ENCODE data around the gene DNLZ. TPM values are rescaled to one million over a fixed set of nuclear protein-coding genes. Genes with fewer than 3 reads are reported as not detected.
"Not testable (repeated sequence)": the region's sequence is repeated elsewhere in the genome, so short reads cannot be mapped to it uniquely, and the experiment has no call there.

DNLZ gene
- total and polyA plus RNA-seq, 5 experiments from 2014 or later: 32.8 to 58.1 (median 51.6) TPM

DNA sequence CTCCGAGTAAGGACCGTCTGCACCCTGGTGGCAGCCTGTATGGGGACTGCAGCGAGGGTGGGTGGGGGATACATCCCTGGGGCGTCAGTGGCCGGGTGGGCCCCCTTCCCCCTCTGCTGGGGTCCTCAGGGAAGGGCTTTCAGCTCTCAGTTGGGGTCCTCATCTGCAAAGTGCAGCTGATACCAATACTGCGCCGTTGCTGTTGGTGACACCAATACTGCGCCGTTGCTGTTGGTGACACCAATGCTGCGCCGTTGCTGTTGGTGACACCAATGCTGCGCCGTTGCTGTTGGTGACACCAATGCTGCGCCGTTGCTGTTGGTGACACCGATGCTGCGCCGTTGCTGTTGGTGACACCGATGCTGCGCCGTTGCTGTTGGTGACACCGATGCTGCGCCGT, 11.7 kb downstream of the DNLZ start:
- DNase-seq, H3K36me3 Mint-ChIP-seq, H3K27me3 Mint-ChIP-seq, H3K4me3 Mint-ChIP-seq, POLR2A ChIA-PET, H3K4me1 Mint-ChIP-seq, H3K9me3 Mint-ChIP-seq, H3K27ac Mint-ChIP-seq: not testable (repeated sequence)
- peak in 1 of 2 donors; percentile 28 for ATAC-seq

DNA sequence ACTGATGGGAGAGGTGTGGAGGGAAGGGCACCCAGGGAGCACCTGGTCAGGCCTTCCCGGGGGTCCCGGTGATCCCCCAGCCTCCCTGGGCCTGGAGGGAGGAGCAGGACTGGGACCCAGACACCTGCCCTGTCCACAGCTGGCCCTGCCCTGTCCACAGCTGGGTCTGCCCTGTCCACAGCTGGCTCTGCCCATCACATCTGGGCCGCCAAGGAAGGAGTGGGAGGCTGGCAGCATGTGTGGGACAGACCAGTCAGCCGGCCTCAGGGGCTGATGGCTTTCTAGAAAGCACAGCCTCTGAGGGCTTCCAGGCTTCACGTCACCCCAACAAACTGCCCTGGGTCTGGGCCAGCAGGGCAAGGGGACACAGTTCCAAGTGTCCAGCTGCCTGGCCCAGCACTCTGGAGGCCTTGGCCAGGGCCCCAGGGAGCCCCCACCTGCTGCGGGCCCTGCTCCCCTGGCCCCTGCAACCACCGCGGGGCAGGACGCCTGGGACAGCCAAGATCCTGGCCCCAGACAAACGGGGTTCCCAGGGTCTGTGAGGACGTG, 12.2 kb downstream of the DNLZ start:
- POLR2A ChIA-PET: no interaction called here
- H3K9me3 Mint-ChIP-seq: no peaks in the 10 kb centered on the region
- DNase-seq: no peak
- H3K27me3 Mint-ChIP-seq: no peaks in the 10 kb centered on the region
- H3K36me3 Mint-ChIP-seq: no peaks in the 10 kb centered on the region
- no peak for ATAC-seq
- H3K27ac Mint-ChIP-seq: no peak overlapping the region
- no peaks in the 10 kb centered on the region for H3K4me1 Mint-ChIP-seq
- H3K4me3 Mint-ChIP-seq: no peak overlapping the region

DNA sequence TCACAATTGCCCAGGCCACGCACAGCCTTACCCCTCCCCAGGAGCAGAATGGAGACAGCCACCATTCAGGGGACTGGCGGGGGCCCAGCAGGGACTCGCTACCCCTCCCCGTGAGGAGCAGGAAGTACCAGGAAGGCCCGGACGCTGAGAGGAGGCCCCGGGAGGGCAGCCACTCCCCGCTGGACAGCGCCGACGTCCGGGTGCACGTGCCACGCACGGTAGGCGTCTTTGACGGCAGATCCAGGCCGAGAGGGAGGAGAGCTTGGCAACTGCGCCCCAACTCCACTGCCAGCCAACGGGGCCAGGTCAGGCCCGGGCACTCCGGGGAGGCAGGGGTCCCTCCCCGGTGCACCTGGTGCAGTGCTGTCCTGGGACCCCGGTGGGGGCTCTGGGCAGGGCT, 14.0 kb downstream of the DNLZ start:
- no peaks in the 10 kb centered on the region for H3K4me1 Mint-ChIP-seq
- no peaks in the 10 kb centered on the region for H3K36me3 Mint-ChIP-seq
- DNase-seq: no peak
- no peaks in the 10 kb centered on the region for H3K27me3 Mint-ChIP-seq
- ATAC-seq: no peak
- POLR2A ChIA-PET: no interaction called here
- H3K4me3 Mint-ChIP-seq: no peak overlapping the region
- no peaks in the 10 kb centered on the region for H3K9me3 Mint-ChIP-seq
- no peak overlapping the region for H3K27ac Mint-ChIP-seq

DNA sequence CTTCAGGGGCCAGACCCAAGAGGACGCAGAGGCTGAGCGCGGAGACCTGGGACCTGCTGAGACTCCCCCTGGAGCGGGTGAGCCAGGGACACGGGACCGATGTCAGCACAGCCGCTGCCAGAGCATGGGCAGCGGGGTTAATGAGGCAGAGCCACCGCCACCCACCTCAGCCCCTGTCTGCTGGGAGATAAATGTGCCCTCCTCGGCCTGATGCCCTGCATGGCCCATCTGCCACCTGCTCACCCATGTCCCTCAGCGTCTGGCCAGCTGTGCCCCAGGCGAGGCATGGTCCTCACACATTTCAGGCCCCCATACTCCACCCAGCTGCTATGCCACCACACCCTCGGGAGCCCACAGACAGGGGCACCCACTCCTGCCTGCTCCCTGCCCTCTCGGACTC, 14.9 kb downstream of the DNLZ start:
- no peak for ATAC-seq
- H3K36me3 Mint-ChIP-seq: no peaks in the 10 kb centered on the region
- H3K4me1 Mint-ChIP-seq: no peaks in the 10 kb centered on the region
- POLR2A ChIA-PET: no interaction called here
- no peaks in the 10 kb centered on the region for H3K27me3 Mint-ChIP-seq
- H3K4me3 Mint-ChIP-seq: no peak overlapping the region
- no peaks in the 10 kb centered on the region for H3K9me3 Mint-ChIP-seq
- no peak for DNase-seq
- H3K27ac Mint-ChIP-seq: no peak overlapping the region

DNA sequence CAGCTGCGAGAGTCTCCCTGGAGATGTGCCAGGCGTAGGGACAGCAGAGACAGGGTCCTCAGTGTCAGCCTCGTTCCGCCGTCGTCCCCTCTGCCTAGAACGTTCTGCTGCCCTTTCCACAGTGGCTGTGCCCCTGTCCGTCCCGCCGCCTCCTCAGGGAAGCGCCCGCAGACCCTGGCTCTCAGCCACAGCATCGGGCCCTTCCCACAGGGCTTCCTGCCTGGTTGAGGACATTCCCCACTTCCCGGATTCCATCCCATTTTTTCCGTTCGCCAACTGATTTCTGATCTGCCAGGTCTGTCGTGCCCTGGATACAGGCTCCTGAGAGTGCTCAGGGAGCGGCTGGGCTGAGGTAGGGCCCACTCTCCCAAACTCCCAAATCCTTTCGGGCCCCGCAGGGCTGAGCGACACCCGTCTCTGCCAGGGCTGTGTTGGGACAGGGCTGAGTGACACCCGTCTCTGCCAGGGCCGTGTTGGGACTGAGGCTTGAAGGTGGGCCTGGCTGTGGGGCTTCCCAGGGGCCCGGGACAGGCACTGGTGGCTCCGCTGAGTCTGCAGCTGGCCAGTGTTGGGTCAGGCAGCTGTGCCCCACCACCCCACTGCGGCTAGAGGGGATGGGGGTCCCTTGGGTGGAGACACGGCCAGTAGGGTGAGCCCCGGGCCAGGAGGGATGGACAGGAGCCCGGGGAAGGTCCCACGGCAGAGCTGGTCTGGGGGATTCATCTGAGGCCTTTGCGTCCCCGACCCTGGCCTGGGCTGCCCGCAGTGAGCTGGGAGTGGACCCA, 15.9 kb downstream of the DNLZ start:
- no peak for ATAC-seq
- Mint-ChIP-seq H3K4me3 (no peak overlapping the region), H3K27ac (no peak overlapping the region), H3K36me3 (no peaks in the 10 kb centered on the region), H3K4me1 (peaks cover 0 to 2% (median 0%) of the 10 kb centered on the region in 4 donors), H3K27me3 (no peaks in the 10 kb centered on the region), H3K9me3 (no peaks in the 10 kb centered on the region)
- DNase-seq: no peak
- POLR2A ChIA-PET: no interaction called here

DNA sequence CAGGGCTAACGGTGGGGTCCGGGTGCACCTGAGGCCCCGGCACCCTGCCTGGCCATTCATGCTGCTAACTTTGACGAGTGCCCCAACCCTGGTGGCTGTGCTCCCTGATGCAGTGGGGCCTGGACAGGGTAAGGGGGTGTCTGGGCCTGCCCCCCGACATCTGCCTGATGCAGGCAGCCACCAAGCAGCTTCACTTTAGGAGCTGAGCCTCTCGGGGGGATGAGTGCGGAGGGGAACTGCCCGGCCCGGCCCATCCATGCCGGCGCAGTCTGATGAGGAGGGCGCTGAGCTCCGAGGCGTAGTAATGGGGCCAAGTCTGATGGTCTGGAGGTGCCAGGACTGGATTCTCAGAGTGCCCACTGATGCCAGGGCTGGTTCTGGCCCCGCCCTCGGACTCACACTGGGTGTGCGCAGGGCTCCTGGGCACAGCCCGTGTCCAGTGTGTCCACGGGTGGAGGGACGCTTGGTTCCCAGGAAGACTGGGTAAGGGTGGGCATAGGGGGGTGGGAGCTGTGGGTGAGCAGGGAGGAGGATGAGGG, 16.5 kb downstream of the DNLZ start:
- Mint-ChIP-seq H3K4me3 (no peak overlapping the region), H3K27ac (no peak overlapping the region), H3K9me3 (no peaks in the 10 kb centered on the region), H3K36me3 (no peaks in the 10 kb centered on the region), H3K27me3 (no peaks in the 10 kb centered on the region), H3K4me1 (peaks cover 0 to 3% (median 0%) of the 10 kb centered on the region in 4 donors)
- DNase-seq (no peak), ATAC-seq (no peak)
- POLR2A ChIA-PET: no interaction called here

DNA sequence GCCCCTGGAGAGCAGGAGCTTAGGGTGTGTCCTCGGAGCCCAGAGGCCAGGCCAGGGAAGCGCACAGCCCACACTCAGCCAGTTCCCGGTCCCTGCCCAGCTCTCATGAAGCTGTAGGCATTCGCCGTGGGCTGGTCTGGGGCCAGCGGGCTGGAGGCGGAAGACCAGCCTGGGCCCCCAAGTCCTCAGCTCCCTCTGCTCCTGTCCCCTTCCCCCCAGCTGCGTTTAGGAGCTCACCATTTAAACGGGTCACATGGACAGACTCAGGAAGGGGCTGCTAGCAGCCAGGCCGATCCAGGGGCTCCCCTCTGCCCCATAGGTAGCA, 17.4 kb downstream of the DNLZ start:
- Mint-ChIP-seq H3K4me1 (peaks cover 0 to 3% (median 0%) of the 10 kb centered on the region in 4 donors), H3K27me3 (no peaks in the 10 kb centered on the region), H3K36me3 (no peaks in the 10 kb centered on the region), H3K9me3 (no peaks in the 10 kb centered on the region), H3K27ac (no peak overlapping the region), H3K4me3 (no peak overlapping the region)
- DNase-seq (no peak), ATAC-seq (no peak)
- POLR2A ChIA-PET: interaction anchor here (0.9 kb wide), 1 partner anchor 17 kb away, joined by 3 read pairs; no protein-coding TSS in a partner anchor

DNA sequence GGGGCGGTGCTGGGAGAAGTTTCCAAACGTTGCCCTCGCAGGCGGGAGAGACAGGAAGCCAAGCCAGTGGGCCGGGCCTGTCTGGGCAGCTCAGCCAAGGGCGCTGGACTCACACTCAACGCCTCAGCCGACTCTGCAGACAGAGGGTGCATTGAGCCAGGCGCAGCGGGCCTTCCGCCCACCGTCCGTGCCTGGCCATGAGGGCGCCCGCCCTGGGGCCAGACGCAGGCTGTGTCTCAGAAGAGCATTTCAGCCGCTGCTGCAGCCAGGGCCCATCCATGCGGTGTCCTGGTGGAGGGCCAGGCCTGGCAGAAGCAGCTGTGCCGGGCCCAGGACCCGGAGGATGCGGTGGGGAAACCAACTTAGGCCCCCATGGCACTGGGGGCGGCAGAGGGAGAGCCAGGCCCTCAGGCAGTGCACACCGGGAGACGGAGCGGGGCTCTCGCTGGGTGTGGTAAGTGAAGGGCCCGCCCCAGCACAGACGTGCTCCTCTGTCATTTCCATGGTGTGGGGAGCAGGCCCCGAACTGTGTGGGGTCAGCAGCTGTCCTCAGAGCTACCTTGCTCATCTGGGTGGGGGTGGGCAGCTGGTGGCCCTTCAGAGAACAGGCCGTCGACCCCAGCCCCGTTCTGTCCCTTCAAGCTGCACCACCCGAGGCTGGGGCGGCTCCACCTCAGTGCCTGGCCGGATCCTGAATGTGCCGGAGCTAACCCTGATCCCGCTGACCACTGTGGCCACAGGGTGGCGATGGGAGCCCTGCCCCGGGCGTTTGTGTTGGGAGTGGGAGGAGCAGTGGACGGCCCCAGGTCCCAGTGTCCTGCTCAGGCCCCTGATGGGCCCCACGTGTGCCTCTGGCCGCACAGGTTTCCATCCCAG, 18.0 kb downstream of the DNLZ start:
- no peaks in the 10 kb centered on the region for H3K27me3 Mint-ChIP-seq
- no peaks in the 10 kb centered on the region for H3K36me3 Mint-ChIP-seq
- DNase-seq (no peak), ATAC-seq (no peak)
- H3K27ac Mint-ChIP-seq: no peak overlapping the region
- POLR2A ChIA-PET: interaction anchor here (0.5 to 0.9 kb wide), 2 partner anchors 15 to 17 kb away, joined by 3 read pairs; no protein-coding TSS in a partner anchor
- peaks cover 0 to 3% (median 0%) of the 10 kb centered on the region in 4 donors for H3K4me1 Mint-ChIP-seq
- H3K4me3 Mint-ChIP-seq: no peak overlapping the region
- no peaks in the 10 kb centered on the region for H3K9me3 Mint-ChIP-seq

DNA sequence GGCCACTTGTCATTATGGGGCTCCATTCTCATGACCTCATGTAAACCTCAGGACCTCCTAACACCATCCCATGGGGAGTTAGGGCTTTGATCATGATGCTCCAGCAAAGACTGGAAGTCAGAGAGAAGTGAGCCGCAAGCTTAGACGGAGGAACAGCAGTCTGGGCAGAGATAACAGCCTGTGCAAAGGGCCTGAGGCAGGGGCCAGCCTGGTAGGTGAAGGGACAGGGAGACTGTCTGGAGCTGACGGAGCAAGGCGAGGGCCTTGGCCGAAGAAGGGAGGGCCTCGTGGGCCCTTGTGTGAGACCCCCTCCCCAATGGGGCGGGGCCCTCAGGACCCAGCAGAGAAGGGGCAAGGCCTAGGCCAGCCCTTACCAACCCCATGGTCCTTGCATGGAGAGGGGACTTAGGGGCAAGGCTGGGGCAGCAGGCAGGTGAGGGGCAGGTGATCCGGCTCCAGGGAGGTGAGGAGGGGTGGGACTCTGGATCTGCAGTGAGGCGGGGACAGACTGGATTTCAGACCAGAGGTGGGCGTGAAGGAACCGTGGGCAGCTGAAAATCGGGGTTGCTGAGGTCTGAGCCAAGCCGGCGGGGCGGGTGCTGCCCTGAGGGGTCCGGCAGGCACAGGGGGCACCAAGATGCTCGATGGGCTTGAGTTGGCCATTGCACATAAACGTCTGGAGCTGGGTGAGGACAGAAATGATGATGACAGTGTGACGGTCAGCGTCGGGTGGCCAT, 18.8 kb downstream of the DNLZ start:
- peaks cover 0 to 3% (median 0%) of the 10 kb centered on the region in 4 donors for H3K4me1 Mint-ChIP-seq
- POLR2A ChIA-PET: interaction anchor here (0.5 kb wide), 1 partner anchor 14 kb away, joined by 3 read pairs; no protein-coding TSS in a partner anchor
- no peak for ATAC-seq
- no peaks in the 10 kb centered on the region for H3K36me3 Mint-ChIP-seq
- H3K9me3 Mint-ChIP-seq: no peaks in the 10 kb centered on the region
- DNase-seq: no peak
- no peak overlapping the region for H3K4me3 Mint-ChIP-seq
- no peak overlapping the region for H3K27ac Mint-ChIP-seq
- H3K27me3 Mint-ChIP-seq: no peaks in the 10 kb centered on the region

DNA sequence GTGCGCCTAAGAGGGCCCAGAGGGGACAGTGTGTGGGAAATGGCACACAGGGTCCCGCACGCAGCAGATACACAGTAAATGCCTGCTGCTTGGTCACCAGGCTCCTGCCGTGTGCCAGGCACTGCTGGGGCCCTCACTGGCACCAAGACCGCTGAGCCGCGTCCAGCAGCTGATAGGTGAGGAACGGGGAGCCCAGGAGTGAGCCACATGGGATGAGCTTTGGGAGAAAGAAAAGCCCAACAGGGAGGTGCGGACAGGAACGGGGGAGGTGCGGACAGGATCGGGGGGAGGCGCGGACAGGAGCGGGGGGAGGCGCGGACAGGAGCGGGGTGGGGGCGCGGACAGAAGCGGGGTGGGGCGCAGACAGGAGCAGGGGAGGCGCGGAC, 19.7 kb downstream of the DNLZ start:
- no peaks in the 10 kb centered on the region for H3K27me3 Mint-ChIP-seq
- H3K27ac Mint-ChIP-seq: peak overlapping the region in 2 of 10 donors; percentile 8 to 70
- no peaks in the 10 kb centered on the region for H3K9me3 Mint-ChIP-seq
- POLR2A ChIA-PET: no interaction called here
- no peak for DNase-seq
- ATAC-seq: no peak
- no peaks in the 10 kb centered on the region for H3K36me3 Mint-ChIP-seq
- peaks cover 0 to 3% (median 0%) of the 10 kb centered on the region in 4 donors for H3K4me1 Mint-ChIP-seq
- H3K4me3 Mint-ChIP-seq: no peak overlapping the region

DNA sequence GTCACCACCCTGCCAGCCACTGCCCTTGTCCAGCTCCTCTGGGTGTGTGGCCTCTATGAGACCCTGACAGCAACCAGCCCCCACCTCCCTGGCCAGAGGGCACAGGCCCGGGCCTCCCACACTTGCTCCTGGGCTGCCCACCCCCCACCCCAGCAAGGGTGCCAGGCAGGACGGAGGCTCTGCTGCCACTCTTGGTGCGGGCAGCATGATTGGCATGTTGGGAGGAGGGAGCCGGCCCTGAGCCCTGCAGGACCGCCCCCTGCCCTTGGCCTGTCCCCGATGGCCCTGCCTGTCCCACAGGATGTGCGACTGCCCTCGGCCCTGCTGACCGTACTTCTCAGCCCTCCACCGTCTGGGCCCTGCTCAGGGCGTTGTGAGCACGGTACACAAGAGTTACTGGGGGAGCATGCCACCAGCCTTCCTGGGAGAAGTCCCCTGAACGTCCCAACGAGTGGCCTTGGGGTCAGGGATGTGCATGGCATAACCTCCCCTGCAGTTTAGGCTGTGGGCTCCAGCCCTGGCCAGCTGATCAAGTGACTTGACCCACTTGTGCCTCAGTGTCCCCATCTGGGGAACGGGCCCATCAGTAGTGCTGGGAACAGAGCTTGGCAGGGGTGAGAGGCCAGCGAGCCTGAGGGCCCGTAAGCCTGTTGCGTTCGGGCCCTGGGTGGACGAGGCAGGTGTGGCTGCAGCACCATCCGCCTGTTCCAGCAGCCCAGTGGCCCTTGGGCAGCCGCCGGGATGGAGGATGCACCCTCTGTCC, 20.2 kb downstream of the DNLZ start:
- Mint-ChIP-seq H3K9me3 (no peaks in the 10 kb centered on the region), H3K36me3 (no peaks in the 10 kb centered on the region), H3K27ac (peak overlapping the region in 2 of 10 donors; percentile 43 to 70), H3K27me3 (no peaks in the 10 kb centered on the region), H3K4me3 (peak overlapping the region in 1 of 10 donors; percentile 34), H3K4me1 (peaks cover 0 to 3% (median 0%) of the 10 kb centered on the region in 4 donors)
- POLR2A ChIA-PET: no interaction called here
- ATAC-seq: no peak
- DNase-seq: no peak

All from naive thymus-derived CD8-positive, alpha-beta T cell (primary cell).